ENCODE data around the gene ZNF444.
"Not testable (repeated sequence)": the region's sequence is repeated elsewhere in the genome, so short reads cannot be mapped to it uniquely, and the experiment has no call there.

ZNF444 gene

DNA sequence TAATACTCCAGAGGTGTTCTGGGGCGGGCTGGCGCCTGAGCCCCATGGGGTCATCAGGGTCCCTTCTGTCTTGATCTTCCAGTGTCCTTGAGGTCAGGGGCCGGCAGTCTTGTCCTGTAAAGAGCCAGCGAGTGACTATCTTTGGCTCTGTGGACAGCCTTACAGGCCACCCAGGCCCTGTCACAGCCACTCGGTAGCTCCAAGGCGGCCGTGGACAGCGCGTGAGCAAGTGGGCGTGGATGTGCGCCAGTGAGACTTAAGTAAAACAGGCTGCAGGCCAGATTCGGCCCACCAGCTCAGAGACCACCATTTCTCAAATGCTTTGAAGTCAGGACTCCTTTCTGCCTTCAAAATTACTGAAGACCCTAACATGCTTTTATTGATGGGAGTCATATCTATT, 3.7 kb downstream of the ZNF444 start:
- DNase-seq (ENCODE audit: low read depth in 2 of 2, low spot score in 1 of 2) = no peak

DNA sequence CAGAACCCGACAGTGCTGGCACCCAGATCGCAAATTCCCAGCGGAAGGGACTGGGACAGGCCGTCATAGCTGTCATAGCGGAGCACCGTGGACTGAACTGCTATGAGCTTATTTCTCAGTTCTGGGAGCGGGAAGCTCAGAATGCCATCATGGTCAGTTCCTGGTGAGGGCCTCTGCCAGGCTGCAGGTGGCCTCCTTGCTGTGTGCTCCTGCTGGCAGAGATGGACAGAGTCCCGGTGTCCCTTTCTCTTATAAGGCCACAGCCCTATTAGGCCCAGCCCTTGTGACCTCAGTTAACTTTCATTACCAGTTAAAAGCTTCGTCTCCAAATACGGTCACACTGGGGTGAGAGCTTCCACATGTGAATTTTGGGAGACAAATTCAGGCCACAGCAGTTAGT, 4.6 kb downstream of the ZNF444 start:
- no peak for DNase-seq (ENCODE audit: low read depth in 2 of 2, low spot score in 1 of 2)

DNA sequence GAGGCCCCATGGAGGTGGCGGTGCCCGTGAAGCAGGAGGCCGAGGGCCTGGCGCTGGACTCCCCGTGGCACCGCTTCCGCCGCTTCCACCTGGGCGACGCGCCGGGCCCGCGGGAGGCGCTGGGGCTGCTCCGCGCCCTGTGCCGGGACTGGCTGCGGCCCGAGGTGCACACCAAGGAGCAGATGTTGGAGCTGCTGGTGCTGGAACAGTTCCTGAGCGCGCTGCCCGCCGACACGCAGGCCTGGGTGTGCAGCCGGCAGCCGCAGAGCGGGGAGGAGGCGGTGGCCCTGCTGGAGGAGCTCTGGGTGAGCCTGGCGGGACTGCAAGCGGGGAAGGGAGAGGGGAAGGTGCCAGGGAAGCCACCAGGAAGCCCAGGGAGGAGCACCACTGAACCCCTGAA, 5.8 kb downstream of the ZNF444 start:
- no peak for DNase-seq (ENCODE audit: low read depth in 2 of 2, low spot score in 1 of 2)

DNA sequence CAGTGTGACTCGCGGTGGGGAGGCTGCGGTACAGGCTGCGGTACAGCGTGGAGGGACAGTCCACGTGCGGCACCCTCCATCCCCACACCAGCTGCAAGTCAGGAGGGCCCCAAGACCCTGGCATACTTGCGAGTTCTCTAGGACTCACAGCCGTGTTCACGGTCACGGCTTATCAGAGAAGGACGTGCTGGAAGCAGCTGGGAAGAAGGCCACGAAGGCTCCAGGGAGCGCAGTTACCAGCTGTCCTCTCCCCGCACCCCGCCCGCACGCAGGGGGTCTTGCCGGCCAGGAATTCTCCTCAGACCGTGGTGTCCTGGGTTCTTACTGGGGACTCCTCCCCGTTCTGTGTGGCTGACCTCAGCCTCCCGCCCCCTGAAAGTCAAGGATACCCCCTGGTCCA, 6.2 kb downstream of the ZNF444 start:
- no peak for DNase-seq (ENCODE audit: low read depth in 2 of 2, low spot score in 1 of 2)

DNA sequence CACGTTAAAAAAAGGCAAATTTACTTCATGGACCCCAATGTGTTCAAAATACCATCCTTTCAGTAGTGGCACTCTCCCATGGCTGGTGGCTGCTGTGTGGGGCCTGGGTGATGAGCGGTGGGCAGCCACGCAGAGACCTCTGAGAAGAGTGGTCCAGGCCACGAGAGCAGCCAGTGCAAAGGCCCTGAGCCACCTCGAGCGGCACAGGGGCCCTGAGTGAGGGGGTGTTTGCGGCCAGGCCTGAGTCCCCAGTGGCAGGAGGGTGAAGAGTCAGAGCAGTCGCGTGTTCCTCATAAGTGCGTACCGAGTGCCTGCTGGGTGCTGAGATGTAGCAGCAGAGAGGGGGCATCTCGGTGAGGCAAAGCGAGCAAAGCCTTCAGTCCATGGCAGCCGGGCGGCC, 7.0 kb downstream of the ZNF444 start:
- no peak for DNase-seq (ENCODE audit: low read depth in 2 of 2, low spot score in 1 of 2)

DNA sequence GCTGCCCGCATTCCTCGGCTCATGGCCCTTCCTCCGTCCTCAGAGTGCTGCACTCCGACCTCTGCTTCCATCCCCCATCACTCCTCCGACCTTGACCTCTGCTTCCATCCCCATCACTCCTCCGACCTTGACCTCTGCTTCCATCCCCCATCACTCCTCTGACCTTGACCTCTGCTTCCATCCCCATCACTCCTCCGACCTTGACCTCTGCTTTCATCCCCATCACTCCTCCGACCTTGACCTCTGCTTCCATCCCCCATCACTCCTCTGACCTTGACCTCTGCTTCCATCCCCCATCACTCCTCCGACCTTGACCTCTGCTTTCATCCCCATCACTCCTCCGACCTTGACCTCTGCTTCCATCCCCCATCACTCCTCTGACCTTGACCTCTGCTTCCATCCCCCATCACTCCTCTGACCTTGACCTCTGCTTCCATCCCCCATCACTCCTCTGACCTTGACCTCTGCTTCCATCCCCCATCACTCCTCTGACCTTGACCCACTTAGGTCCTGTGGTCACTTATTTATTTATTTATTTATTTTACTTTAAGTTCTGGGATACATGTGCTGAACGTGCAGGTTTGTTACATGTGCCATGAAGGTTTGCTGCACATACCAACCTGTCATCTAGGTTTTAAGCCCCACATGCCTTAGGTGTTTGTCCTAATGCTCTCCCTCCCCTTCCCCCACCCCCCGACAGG, 8.0 kb downstream of the ZNF444 start:
- DNase-seq (ENCODE audit: low read depth in 2 of 2, low spot score in 1 of 2) = not testable (repeated sequence)

DNA sequence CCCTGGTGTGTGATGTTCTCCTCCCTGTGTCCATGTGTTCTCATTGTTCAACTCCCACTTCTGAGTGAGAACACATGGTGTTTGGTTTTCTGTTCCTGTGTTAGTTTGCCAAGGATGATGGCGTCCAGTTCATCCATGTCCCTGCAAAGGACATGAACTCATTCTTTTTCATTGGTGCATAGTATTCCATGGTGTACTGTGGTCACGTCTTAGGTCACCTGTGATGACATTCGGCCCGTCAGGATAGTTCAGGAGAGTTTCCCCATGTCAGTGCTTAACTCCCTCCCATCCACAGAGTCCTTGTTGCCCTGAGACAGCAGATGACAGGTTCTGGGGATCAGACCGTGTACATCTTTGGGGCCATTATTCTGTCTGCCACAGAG, 8.6 kb downstream of the ZNF444 start:
- no peak for DNase-seq (ENCODE audit: low read depth in 2 of 2, low spot score in 1 of 2)

DNA sequence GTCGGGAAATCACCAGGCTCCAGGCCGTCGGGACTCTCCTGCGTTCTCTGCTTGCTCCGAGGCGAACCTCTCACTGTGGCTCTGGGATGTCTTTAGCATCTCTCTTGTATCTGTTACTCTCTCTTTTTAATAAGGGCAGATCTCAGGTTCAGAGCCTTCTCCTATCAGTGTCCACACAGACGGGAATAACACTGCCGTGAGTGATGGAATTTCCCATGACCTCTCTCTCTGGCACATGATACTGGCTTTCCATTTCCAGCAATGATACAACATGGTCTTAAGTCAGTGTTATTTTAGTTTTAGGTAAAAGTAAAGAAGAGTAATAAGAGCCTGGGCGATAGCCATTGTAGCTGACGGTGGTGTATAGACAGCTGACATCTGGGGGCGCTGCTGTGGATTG, 9.3 kb downstream of the ZNF444 start:
- DNase-seq (ENCODE audit: low read depth in 2 of 2, low spot score in 1 of 2) = no peak

DNA sequence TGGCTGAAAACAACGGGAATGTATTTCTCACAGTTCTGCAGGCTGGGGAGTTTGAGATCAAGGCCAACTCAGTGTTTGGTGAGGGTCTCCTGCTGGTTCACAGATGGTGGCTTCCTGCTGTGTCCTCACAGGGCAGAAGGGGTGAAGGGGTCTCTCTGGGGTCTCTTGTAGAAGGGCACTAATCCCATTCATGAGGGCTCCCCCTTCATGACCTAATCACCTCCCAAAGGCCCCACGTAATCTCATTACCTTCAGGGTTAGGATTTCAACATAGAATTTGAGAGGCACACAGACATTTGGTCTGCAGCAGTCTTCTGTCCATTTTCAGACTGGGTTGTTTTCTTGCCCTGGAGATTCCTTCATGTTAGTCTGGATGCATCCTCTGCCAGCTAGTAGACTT, 11.6 kb downstream of the ZNF444 start:
- no peak for DNase-seq (ENCODE audit: low read depth in 2 of 2, low spot score in 1 of 2)

DNA sequence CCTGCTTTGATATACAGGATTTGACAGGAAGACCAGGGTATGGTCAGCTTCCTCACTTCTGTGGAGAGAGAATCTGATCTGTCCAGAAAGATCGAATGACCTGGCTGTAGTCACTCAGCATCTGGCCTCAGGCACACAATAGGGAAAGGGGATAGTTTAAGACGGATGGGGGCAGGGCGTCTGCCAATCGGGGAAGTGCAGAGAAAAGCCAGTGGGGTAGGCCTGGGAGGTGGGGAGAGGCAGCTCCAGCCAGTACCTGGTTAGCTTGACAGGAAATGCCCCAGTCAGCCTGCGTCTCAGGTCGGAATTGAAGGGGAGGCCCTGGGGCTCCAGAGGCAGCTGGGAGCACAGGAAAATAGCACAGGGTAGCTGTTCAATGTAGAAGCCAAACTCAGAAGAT, 12.4 kb downstream of the ZNF444 start:
- no peak for DNase-seq (ENCODE audit: low read depth in 2 of 2, low spot score in 1 of 2)

DNA sequence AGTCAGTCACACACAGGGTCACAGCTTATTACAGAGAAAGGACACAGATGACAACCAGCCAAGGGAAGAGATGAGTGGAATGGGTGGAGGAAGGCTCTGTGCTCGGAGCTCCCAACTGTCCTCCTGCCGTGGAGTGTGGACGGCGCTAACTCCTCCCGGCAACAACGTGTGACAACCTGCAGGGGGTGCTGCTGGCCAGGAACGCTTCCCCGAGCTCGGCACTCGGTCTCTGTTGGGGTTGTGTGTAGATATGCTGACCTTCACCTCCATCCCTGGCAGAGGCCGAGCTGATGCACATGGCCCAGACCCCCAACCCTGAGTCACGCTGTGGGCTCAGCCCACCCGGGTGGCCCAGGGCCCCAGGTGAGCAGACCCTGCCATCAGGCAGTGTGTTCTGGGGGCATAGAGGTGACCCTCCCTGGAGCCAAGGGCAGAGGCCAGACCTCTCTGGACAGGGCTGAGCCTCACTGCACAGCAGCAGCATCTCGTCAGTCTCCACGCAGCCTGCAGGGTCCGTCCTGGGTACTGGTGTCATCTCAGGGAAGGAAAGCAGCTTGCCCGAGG, 14.1 kb downstream of the ZNF444 start:
- no peak for DNase-seq (ENCODE audit: low read depth in 2 of 2, low spot score in 1 of 2)

DNA sequence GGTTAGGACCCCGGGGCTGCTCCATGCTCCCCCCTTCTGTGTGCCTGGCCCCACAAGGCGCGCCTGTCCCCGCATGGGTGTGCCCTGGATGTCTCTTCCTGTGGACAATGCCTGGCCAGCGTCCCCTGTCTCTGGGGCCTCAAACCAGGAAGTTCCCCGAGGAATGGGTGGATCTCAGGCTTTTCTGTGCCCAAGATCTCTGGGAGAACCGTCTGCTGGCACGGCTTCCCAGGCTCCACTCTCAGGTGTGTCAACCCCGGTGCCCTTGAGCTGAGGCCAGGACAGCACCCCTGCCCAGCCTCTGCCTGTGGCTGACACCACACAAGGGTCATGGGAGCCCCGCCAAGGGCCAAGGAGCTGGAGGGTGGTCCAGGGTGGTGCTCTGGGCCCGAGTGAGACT, 15.7 kb downstream of the ZNF444 start:
- no peak for DNase-seq (ENCODE audit: low read depth in 2 of 2, low spot score in 1 of 2)

DNA sequence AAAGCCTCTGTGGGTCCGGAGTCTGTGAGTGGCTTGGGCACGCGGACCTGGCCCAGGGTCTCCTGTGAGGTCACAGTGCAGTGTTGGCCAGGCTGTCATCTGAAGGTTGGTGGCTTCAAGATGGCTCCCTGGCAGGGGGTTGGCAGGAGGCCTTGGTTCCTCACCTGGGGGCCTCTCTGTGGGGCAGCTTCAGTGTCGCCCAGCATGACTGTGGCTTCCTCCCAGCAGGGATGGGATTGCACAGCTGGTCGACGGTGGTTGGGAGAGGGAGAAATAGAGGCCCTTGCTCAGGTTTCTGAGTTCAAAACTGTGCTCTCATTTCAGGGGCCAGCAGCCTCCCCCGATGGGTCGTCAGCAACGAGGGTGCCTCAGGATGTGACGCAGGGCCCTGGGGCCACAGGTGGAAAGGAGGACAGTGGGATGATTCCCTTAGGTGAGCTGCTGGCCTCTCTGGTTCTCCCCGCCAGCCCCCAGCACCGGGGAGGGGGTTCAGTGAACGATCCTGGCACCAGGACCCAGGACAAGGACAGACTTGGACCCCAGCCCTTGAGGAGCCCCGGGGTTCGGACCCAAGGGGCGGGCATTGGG, 17.2 kb downstream of the ZNF444 start:
- DNase-seq (ENCODE audit: low read depth in 2 of 2, low spot score in 1 of 2) = no peak

DNA sequence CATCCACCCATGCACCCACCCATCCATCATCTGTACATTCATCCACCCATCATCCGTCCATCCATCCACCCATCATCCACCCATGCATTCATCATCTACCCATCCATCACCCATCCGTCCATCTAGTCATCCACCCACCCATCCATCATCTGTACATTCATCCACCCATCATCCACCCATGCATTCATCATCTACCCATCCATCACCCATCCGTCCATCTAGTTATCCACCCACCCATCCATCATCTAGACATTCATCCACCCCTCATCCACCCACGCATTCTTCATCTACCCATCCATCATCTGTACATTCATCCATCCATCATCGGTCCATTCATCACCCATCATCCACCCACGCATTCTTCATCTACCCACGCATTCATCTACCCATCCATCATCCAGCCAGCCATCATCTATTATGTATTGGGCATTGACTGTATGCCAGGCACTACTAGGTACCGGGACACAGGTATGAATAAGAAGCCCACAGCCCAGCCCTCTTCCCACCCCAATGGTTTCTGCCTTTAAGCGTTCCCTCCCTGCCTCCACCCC, 18.0 kb downstream of the ZNF444 start:
- no peak for DNase-seq (ENCODE audit: low read depth in 2 of 2, low spot score in 1 of 2)

DNA sequence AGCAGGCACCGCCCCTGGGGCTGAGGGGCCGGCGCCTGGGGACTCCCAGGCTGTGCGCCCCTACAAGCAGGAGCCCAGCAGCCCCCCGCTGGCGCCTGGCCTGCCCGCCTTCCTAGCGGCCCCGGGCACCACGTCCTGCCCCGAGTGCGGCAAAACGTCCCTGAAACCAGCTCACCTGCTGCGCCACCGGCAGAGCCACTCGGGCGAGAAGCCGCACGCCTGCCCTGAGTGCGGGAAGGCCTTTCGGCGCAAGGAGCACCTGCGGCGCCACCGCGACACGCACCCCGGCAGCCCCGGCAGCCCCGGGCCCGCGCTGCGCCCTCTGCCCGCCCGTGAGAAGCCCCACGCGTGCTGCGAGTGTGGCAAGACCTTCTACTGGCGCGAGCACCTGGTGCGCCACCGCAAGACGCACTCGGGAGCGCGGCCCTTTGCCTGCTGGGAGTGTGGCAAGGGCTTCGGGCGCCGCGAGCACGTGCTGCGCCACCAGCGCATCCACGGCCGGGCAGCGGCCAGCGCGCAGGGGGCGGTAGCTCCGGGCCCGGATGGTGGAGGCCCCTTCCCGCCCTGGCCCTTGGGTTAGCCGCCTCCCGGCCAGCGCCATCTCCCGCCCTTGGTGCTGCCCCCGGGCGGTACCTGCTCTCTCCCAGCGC, 18.7 kb downstream of the ZNF444 start:
- DNase-seq (ENCODE audit: low read depth in 2 of 2, low spot score in 1 of 2) = no peak

DNA sequence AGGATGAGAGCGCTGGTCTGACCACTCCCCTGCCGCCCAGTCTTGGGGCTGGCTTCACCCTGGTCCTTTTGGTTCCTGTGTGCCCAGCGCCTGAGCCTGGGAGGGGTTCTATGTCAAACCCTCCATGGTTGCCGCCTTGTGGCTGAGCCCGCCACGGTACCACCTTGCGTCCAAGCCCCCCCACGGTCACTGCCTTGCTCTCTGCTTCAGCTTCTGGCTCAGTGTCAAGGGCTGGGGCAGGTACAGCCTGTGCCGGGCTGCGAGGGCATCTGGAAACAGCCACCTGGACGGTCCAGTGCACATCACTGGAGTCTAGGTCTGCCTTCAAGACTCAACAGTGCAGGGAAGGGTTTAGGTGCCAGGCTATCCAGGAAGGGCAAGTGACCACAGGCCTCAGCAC, 20.4 kb downstream of the ZNF444 start:
- DNase-seq (ENCODE audit: low read depth in 2 of 2, low spot score in 1 of 2) = no peak

DNA sequence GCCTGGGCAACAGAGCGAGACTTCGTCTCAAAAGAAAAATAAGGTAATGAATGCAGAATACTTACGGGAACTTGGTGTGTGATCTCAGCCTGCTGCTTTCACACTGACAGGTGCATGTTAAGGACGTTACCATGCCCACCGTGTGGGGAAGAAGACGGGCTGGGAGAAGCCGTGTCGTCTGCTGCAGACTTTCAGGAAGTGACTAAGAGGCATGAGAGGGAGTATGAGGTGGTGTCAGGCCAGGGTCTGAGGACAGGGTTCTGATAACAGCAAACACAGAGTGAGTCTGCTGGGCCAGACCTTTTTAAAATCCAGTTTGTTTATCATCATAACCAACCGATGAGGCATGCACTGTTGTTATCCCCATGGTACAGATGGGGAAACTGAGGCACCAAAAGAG, 21.2 kb downstream of the ZNF444 start:
- no peak for DNase-seq (ENCODE audit: low read depth in 2 of 2, low spot score in 1 of 2)

DNA sequence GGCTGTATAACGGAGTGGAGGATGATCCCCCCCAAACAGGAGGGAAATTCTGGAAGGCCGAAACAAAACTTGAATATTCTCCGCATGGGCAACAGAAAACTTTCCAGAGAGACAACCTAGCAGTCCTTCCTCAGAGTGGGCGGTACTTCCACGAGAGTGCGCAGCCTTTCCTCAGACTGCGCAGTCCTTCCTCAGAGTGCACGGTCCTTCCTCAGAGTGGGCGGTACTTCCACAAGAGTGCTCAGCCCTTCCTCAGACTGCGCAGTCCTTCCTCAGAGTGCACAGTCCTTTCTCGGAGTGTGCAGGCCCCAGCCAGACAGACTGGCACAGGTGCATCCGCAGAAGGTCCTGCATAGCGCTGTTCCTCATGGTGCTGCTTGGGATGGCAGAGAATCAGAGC, 22.0 kb downstream of the ZNF444 start:
- no peak for DNase-seq (ENCODE audit: low read depth in 2 of 2, low spot score in 1 of 2)

DNA sequence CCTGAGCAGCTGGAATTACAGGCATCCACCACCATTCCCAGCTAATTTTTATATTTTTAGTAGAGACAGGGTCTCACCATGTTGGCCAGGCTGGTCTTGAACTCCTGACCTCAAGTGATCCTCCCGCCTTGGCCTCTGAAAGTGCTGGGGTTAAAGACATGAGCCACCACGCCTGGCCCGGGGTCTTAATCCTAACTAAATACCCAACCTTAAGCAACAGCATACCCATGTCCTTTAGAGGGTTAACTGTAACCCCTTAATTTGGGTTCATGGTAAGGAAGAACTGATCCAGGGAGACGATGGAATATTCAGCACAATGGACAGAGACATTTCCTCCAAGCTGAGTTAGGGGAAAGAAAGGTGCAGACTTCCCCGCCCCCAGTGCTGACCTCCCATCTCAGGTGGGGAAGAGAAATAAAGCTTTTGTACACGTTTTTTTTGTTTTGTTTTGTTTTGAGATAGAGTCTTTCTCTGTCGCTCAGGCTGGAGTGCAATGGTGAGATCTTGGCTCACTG, 26.0 kb downstream of the ZNF444 start:
- no peak for DNase-seq (ENCODE audit: low read depth in 2 of 2, low spot score in 1 of 2)

DNA sequence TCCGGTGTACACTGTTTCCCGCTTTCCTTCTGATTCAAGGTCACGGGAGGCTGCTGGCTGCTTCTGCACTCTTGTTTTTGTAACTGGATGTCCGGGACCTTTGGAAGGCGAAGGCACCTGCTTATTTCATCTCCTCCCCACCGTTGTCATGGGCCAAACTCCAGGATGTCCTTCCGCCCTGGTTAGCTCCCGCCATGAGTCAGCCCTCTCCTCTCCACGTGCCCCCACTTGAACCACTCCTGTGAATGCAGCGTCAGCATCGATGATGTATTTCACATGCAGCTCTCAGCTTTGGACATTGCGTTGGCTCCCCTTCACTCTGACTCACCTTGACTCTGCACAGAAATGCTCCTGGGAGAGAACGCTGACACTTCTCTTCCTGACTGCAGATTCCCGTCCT, 29.2 kb downstream of the ZNF444 start:
- DNase-seq (ENCODE audit: low read depth in 2 of 2, low spot score in 1 of 2) = no peak

DNA sequence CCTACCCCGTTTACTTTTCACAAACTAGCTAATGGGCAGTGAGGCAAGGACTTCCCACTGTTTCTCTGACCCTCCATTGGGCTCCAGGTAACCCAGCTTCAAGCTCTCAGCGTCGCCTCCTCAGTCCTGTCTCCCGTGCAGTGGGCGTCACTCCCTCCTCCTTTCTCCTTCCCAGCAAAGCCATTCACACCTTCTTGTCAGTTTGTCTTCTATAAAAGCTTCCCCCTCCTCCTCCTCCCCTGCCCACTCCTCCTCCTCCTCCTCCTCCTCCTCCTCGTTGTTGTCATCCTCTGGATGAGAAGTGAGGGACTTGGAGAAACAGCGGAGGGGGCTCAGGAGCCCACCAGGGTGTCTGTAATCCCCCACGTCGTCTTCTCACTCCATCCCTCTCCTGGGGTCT, 33.0 kb downstream of the ZNF444 start:
- DNase-seq (ENCODE audit: low read depth in 2 of 2, low spot score in 1 of 2) = no peak

DNA sequence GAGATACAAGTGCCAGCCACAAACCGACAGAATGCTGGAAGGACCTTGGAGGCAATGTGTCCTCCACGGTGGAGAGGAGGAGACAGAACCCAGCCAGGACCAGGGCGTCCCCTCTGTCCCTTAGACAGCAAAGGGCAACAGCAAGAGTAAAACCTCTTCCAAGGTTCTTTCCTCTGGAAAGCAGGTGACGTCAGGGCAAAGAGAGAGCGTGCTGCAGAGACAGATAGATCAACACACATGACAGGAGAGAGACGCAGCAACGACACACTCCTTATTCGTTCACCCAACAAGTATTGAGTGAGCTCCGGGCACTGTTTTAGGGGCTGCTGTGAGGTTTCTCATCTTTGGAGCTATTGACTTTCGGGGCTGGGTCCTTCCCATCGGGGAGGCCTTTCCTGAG, 33.5 kb downstream of the ZNF444 start:
- no peak for DNase-seq (ENCODE audit: low read depth in 2 of 2, low spot score in 1 of 2)
